UCSD-AML1 (cell line): ENCODE data around the gene SHMT2.

Experiments used
- DNase-seq: peaks from one replicate; lab custom pipeline; 2025; ENCODE audit not compliant: unreplicated experiment; lab: John Stamatoyannopoulos, UW

Gene SHMT2

DNA sequence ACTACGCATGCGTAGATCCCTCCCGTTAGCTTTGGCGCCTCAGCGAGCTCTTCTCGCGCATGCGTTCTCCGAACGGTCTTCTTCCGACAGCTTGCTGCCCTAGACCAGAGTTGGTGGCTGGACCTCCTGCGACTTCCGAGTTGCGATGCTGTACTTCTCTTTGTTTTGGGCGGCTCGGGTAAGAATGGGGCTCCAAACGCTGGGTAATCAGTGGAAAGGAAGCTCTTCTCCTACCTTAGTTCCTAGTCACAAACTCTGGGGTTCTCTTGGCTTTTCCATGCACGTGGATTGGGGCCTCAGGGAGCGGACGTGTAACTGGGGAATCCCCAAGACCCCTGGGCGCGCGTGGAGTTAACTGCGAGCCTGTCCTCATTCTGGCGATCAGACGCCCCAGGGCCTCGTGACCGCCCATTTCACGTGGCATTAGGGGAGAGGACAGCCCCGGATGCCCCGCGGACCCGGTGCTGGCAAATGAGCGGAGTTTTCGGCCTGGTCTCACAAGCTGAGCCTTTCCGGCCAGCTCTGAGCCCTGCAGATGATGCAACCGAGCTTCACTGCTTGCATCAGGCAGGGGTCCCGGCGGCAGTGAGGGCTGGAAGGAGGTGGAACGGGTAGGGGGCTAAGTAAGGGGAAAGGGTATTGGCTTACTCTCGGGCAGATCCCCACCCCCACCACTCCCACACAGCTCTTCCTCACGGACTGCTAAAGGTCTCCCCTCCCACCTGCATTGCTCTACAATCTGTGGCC lies at the start of gene SHMT2:
Gene SHMT2, plus strand, starts transcription at position 78 of the 747 bp plus-strand sequence. Its CDS starts 68 bp downstream, at position 146.
- peak; percentile 91 for DNase-seq

DNA sequence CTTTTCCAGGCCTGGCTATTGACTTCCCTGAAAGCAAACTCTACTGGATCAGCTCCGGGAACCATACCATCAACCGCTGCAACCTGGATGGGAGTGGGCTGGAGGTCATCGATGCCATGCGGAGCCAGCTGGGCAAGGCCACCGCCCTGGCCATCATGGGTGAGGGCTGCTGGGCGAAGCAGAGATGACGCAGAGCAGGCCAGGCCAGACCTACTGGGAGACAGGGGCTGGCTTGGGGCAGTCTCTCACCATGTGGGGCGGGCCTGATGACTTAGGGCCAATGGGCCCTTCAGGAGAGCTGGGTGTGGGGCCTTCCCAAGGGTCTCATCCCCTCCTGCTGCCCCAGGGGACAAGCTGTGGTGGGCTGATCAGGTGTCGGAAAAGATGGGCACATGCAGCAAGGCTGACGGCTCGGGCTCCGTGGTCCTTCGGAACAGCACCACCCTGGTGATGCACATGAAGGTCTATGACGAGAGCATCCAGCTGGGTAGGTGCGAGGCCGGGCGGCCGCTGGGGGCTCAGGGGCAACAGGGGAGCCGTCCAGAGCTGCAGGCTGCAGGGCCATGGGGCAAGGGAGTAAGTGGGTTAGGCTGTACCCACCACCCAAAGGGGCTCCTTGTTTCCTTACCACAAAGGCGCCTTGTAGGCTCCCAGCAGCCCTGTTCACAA lies 49.1 kb upstream of the SHMT2 start:
- no peak for DNase-seq

DNA sequence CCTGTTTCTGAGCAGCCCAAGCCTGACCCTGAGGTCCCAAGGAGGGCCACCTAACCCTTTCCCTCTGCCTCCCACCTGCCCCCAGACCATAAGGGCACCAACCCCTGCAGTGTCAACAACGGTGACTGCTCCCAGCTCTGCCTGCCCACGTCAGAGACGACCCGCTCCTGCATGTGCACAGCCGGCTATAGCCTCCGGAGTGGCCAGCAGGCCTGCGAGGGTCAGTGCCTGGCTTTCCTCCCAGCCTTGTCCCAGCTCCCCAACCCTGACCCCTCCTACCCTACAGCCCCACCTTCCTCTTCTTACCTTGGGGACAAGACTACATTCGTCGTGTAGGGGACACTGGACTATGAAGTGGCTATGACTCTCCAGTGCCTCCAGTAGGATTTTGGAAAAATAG lies 48.4 kb upstream of the SHMT2 start:
- no peak for DNase-seq

DNA sequence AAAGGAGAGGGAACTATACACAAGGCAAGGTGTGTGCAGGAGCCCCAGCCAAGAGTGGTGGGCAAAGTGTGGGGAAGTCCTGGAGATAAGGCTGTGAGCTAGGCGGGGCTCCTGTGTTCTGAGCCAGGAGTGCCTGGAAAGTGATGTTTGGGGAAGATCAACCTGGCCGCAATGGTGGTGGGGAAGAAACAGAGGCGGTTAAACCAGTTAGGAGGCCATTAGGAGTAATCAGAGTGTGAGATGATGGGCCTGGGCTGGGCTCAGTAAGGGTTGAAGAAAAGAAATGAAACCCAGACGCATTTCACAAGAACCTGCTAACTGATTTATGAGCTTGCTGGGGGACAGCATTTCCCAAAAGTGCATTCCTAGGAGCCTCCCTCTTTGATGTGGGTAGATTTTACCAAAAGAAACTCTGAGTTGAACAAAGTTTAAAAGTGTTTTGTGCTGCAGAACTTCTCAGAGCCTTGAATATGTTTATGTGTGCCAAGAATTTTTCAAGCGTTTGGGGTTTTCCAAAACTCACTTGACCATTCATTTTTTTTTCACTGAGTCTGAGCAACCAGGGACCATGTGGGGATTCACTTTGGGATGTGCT lies 47.9 kb upstream of the SHMT2 start:
- DNase-seq, result no peak

GRCh38 chr12:57182918-57183575 lies 46.5 kb upstream of the SHMT2 start:
- peak; percentile 64 for DNase-seq

- no peak for DNase-seq
Measured at GRCh38 chr12:57183939-57184725, 45.4 kb upstream of the SHMT2 start.

DNA sequence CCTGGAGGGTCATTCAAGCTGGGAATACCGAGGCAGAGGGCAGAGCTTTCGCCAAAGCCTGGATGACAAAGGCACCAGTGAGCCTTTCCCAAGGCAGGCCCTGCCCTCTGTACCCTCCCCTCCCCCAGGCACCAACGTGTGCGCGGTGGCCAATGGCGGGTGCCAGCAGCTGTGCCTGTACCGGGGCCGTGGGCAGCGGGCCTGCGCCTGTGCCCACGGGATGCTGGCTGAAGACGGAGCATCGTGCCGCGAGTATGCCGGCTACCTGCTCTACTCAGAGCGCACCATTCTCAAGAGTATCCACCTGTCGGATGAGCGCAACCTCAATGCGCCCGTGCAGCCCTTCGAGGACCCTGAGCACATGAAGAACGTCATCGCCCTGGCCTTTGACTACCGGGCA lies 44.1 kb upstream of the SHMT2 start:
- DNase-seq, result no peak

DNA sequence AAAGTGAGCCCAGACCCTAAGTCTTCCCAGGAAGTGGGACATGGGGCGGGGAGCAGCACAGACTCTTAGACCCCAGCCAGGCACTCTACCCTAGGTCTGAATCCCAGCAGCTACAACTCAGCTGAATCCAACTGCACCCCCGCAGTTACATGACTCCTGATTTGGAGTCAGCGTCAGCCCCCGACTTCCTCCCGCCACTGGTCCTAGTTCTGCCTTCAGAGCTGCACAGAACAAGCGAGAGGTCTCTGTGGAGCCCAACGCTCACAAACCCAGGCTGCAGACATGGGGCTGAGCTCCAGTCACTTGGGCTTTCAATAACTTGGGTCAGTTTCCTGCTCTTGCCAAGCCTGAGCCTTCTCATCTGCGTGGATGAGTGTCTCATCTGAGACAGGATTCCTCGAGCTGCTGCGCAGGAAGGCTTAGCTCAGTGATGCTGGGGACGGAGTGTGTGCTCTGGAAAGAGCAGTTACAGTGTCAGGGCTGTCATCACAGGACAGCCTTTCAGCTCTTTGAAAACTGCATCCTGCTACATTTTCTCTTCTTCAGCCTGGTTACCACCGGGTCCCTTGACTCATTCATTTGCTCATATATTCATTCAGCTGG lies 43.5 kb upstream of the SHMT2 start:
- no peak for DNase-seq

- DNase-seq, result no peak
Measured at GRCh38 chr12:57187222-57188089, 42.1 kb upstream of the SHMT2 start.

- DNase-seq, result no peak
Measured at GRCh38 chr12:57188090-57188425, 41.5 kb upstream of the SHMT2 start.

GRCh38 chr12:57190037-57190436 lies 39.5 kb upstream of the SHMT2 start:
- no peak for DNase-seq

GRCh38 chr12:57190821-57191220 lies 38.7 kb upstream of the SHMT2 start:
- no peak for DNase-seq

GRCh38 chr12:57191410-57191809 lies 38.1 kb upstream of the SHMT2 start:
- no peak for DNase-seq

GRCh38 chr12:57192920-57193319 lies 36.6 kb upstream of the SHMT2 start:
- DNase-seq, result no peak

GRCh38 chr12:57193706-57194245 lies 35.7 kb upstream of the SHMT2 start:
- DNase-seq, result no peak

- DNase-seq, result no peak
Measured at GRCh38 chr12:57194253-57194652, 35.3 kb upstream of the SHMT2 start.

- no peak for DNase-seq
Measured at GRCh38 chr12:57195186-57195585, 34.3 kb upstream of the SHMT2 start.

DNA sequence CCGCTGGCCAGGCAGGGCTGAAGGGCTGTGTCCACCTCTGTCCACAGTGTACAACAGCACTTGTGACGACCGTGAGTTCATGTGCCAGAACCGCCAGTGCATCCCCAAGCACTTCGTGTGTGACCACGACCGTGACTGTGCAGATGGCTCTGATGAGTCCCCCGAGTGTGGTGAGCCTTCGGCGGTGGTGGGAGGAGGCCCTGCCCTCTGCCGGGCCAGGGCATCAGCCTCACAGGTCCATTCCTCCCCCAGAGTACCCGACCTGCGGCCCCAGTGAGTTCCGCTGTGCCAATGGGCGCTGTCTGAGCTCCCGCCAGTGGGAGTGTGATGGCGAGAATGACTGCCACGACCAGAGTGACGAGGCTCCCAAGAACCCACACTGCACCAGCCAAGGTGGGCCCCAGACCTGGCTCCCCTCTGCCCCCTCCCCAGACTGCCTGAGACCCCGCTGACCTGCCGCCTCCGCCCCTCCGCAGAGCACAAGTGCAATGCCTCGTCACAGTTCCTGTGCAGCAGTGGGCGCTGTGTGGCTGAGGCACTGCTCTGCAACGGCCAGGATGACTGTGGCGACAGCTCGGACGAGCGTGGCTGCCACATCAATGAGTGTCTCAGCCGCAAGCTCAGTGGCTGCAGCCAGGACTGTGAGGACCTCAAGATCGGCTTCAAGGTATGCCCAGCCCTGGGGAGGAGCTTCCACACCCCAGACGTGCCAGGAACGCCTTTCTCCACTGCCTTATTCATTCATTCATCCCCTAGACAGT lies 33.7 kb upstream of the SHMT2 start:
- peak; percentile 61 for DNase-seq

DNA sequence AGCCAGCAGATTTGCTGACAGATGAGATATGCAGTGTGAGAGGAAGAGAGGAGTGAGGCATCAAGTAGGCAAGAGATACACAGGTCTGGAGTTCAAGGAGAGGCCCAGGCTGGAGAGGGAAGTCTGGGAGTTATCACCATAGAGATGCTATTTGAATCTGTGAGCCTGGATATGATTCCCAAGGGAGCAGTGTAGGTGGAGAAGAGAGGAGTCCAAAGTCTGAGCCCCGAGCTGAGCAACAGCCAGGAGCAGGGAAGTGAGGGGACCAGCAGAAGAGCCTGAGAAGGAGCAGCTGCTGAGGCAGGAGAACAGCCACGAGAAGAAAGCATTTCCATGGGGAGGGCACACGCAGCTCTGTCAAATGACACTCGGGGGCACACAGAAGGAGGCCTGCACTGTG lies 33.1 kb upstream of the SHMT2 start:
- no peak for DNase-seq
